GM18909 (cell line): ENCODE data around the gene ZNF532.
"Not testable (repeated sequence)": the region's sequence is repeated elsewhere in the genome, so short reads cannot be mapped to it uniquely, and the experiment has no call there.

Source experiments
- ATAC-seq: cut with Tn5 transposase; IDR thresholded peaks from one replicate; pipeline ENCODE4 v1.9.1; 2021; ENCODE audit warnings: mild to moderate bottlenecking; ENCODE audit not compliant: unreplicated experiment, poor library complexity

Gene ZNF532

GRCh38 chr18:58896268-58896667 is 31.6 kb downstream of the ZNF532 start:
- ATAC-seq = peak; percentile 88

- ATAC-seq = no peak
These were observed 32.2 kb downstream of the ZNF532 start for GRCh38 chr18:58896734-58897508.

- no peak for ATAC-seq
These were observed 33.5 kb downstream of the ZNF532 start for GRCh38 chr18:58898010-58898799.

- ATAC-seq = no peak
These were observed 35.5 kb downstream of the ZNF532 start for GRCh38 chr18:58900015-58900649.

GRCh38 chr18:58901143-58901542 is 36.5 kb downstream of the ZNF532 start:
- no peak for ATAC-seq

- ATAC-seq = no peak
These were observed 37.1 kb downstream of the ZNF532 start for GRCh38 chr18:58901783-58902182.

- no peak for ATAC-seq
These were observed 38.3 kb downstream of the ZNF532 start for GRCh38 chr18:58902961-58903360.

- no peak for ATAC-seq
These were observed 38.9 kb downstream of the ZNF532 start for GRCh38 chr18:58903533-58903932.

GRCh38 chr18:58905777-58906428 is 41.2 kb downstream of the ZNF532 start:
- no peak for ATAC-seq

- ATAC-seq = no peak
These were observed 43.3 kb downstream of the ZNF532 start for GRCh38 chr18:58908006-58908405.

- no peak for ATAC-seq
These were observed 44.8 kb downstream of the ZNF532 start for GRCh38 chr18:58909521-58909920.

GRCh38 chr18:58911241-58911640 is 46.6 kb downstream of the ZNF532 start:
- no peak for ATAC-seq

- no peak for ATAC-seq
These were observed 47.1 kb downstream of the ZNF532 start for GRCh38 chr18:58911766-58912165.

- ATAC-seq = no peak
These were observed 50.5 kb downstream of the ZNF532 start for GRCh38 chr18:58915006-58915799.

- no peak for ATAC-seq
These were observed 51.3 kb downstream of the ZNF532 start for GRCh38 chr18:58915995-58916394.

GRCh38 chr18:58919934-58920333 is 55.3 kb downstream of the ZNF532 start:
- not testable (repeated sequence) for ATAC-seq

- ATAC-seq = no peak
These were observed 58.3 kb downstream of the ZNF532 start for GRCh38 chr18:58922995-58923394.

GRCh38 chr18:58924473-58924872 is 59.8 kb downstream of the ZNF532 start:
- ATAC-seq = no peak

- ATAC-seq = no peak
These were observed 63.0 kb downstream of the ZNF532 start for GRCh38 chr18:58927659-58928058.

- no peak for ATAC-seq
These were observed 63.7 kb downstream of the ZNF532 start for GRCh38 chr18:58928386-58928785.
